SU-DHL-6 (cell line): ENCODE results near the gene GPX4.

ENCODE experiments used
- H2AFZ ChIP-seq: fragments of 200-600 bp; sonication (generic); 2 replicates; pipeline ENCODE4 v1.6.1; 2014; ENCODE audit warnings: low read depth, mild to moderate bottlenecking, moderate library complexity, mixed read lengths, antibody characterized with exemption, low read length; ENCODE audit not compliant: severe bottlenecking
- H3F3A ChIP-seq: fragments of 200-600 bp; shearing (Covaris generic); 2 replicates; pipeline ENCODE4 v1.6.0; 2016; ENCODE audit warnings: antibody characterized with exemption, mild to moderate bottlenecking; ENCODE audit not compliant: insufficient read depth
- H3K27ac ChIP-seq: fragments of 200-600 bp; sonication (generic); 2 replicates; pipeline ENCODE4 v1.5.1; 2016; ENCODE audit warnings: low read depth, mild to moderate bottlenecking, low read length, moderate library complexity, mixed read lengths
- H3K27me3 ChIP-seq: fragments of 200-600 bp; sonication (generic), shearing (Covaris generic); 2 replicates; pipeline ENCODE4 v1.6.0; 2014; ENCODE audit warnings: mild to moderate bottlenecking, low read length
- H3K36me3 ChIP-seq: fragments of 200-600 bp; sonication (generic); 2 replicates; pipeline ENCODE4 v1.6.1; 2014; ENCODE audit warnings: mild to moderate bottlenecking, low read length, mixed read lengths
- H3K4me2 ChIP-seq: fragments of 300-600, 200-600 bp; shearing (Covaris generic), sonication (generic); 2 replicates; pipeline ENCODE4 v1.6.0; 2014; ENCODE audit warnings: low read length, low read depth, mild to moderate bottlenecking; ENCODE audit not compliant: poor library complexity, severe bottlenecking
- H3K4me3 ChIP-seq: fragments of 200-600 bp; sonication (generic); 2 replicates; pipeline ENCODE4 v1.5.1; 2014; ENCODE audit warnings: antibody characterized with exemption, low read length, mild to moderate bottlenecking, mixed read lengths; ENCODE audit not compliant: insufficient read depth, poor library complexity, severe bottlenecking
- H3K79me2 ChIP-seq: fragments of 200-600 bp; sonication (generic); 2 replicates; pipeline ENCODE4 v1.6.1; 2014; ENCODE audit warnings: mild to moderate bottlenecking, low read length, moderate library complexity; ENCODE audit not compliant: insufficient read depth
- H3K9ac ChIP-seq: fragments of 200-600 bp; sonication (generic); 2 replicates; pipeline ENCODE4 v1.7.0; 2014; ENCODE audit warnings: mild to moderate bottlenecking, low read length
- H3K9me2 ChIP-seq: fragments of 200-600 bp; sonication (generic); replicated peaks from 2 replicates; pipeline ENCODE4 v1.6.1; 2014; ENCODE audit warnings: low read length; ENCODE audit not compliant: insufficient read depth
- H3K9me3 ChIP-seq: fragments of 200-600 bp; sonication (generic); 2 replicates; pipeline ENCODE4 v1.6.1; 2014; ENCODE audit warnings: low read length, mixed read lengths; ENCODE audit not compliant: insufficient read depth
- H4K20me1 ChIP-seq: fragments of 200-600 bp; sonication (generic); 2 replicates; pipeline ENCODE4 v1.6.1; 2014; ENCODE audit warnings: low read depth, mild to moderate bottlenecking, antibody characterized with exemption, low read length, moderate library complexity, mixed read lengths
- EZH2phosphoT487 ChIP-seq: fragments of 200-600 bp; sonication (generic), shearing (Covaris generic); conservative IDR thresholded peaks from 2 replicates; pipeline ENCODE4 v1.6.1; 2018; ENCODE audit warnings: mild to moderate bottlenecking, antibody characterized with exemption, low read length, moderate library complexity, mixed read lengths
- TF ChIP-seq, protein P1 (sequence below): fragments of 200-600 bp; sonication (generic); IDR thresholded peaks from one replicate; pipeline ENCODE4 v1.5.1; 2017; ENCODE audit warnings: antibody characterized with exemption, mild to moderate bottlenecking, low read length, moderate library complexity; ENCODE audit not compliant: insufficient read depth, poor library complexity, severe bottlenecking

The GPX4 gene

DNA sequence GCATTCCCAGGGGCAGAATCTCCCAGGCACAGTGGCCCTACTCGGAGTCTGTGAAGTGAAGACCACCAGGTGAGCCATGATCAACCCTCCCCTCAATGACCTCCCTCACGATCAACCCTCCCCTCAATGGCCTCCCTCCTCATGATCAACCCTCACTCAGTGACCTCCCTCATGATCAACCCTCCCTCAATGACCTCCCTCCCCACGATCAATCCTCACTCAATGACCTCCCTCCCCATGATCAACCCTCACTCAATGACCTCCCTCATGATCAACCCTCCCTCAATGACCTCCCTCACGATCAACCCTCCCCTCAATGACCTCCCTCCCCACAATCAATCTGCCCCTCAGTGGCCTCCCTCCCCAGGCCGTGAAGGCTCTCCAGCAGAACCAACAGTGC lies 38.1 kb downstream of the GPX4 start:
- no peak overlapping the region for H3K4me3 ChIP-seq

DNA sequence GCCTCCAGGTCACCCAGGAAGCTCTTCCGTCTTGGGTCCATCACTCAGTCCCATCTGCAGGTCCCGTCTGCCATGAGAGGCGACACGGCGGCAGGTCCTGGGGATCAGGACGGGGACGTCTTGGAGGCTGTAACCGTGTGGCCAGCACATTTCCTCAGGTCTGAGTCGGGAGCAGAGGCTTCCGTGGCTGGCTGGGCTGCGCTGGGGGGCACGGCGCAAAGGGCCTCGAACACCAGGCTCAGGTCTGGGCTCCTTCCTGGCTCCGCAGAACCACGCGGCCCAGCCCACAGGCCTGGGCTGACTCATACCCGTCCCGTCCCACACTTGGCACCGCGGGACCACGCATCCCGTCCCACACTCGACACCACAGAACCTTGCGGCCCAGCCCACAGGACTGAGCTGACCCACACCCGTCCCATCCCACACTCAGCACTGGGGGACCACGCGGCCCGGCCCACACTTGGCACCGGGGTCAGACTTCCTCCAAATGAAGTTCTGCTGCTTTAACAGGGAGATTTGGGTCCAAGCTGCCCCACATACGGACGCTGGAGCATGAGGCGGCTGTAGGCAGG lies 40.1 kb downstream of the GPX4 start:
- no peaks in the 10 kb centered on the region for H3K27me3 ChIP-seq
- no peaks in the 10 kb centered on the region for H3K36me3 ChIP-seq
- H3K9ac ChIP-seq, result no peak overlapping the region
- no peak overlapping the region for H3K4me3 ChIP-seq
- TF ChIP-seq, protein P1, sequence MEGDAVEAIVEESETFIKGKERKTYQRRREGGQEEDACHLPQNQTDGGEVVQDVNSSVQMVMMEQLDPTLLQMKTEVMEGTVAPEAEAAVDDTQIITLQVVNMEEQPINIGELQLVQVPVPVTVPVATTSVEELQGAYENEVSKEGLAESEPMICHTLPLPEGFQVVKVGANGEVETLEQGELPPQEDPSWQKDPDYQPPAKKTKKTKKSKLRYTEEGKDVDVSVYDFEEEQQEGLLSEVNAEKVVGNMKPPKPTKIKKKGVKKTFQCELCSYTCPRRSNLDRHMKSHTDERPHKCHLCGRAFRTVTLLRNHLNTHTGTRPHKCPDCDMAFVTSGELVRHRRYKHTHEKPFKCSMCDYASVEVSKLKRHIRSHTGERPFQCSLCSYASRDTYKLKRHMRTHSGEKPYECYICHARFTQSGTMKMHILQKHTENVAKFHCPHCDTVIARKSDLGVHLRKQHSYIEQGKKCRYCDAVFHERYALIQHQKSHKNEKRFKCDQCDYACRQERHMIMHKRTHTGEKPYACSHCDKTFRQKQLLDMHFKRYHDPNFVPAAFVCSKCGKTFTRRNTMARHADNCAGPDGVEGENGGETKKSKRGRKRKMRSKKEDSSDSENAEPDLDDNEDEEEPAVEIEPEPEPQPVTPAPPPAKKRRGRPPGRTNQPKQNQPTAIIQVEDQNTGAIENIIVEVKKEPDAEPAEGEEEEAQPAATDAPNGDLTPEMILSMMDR, result no peak
- no peak for TF ChIP-seq EZH2phosphoT487
- no peaks in the 10 kb centered on the region for H3K79me2 ChIP-seq
- no peak overlapping the region for H2AFZ ChIP-seq
- no peak overlapping the region for H3K27ac ChIP-seq
- no peak overlapping the region for H3K4me2 ChIP-seq
- no peaks in the 10 kb centered on the region for H4K20me1 ChIP-seq
- no peaks in the 10 kb centered on the region for H3K9me3 ChIP-seq
- no peaks in the 10 kb centered on the region for H3F3A ChIP-seq
- H3K9me2 ChIP-seq, result no peaks in the 10 kb centered on the region

More for the DNA sequence above, 38.1 kb downstream of the GPX4 start:
- no peaks in the 10 kb centered on the region for H3K36me3 ChIP-seq
- H3K27me3 ChIP-seq, result no peaks in the 10 kb centered on the region
- H3K4me2 ChIP-seq, result no peak overlapping the region
- H3K9me2 ChIP-seq, result no peaks in the 10 kb centered on the region
- TF ChIP-seq, protein P1, result no peak
- TF ChIP-seq EZH2phosphoT487, result no peak
- H3K79me2 ChIP-seq, result no peaks in the 10 kb centered on the region
- no peaks in the 10 kb centered on the region for H3F3A ChIP-seq
- H3K9me3 ChIP-seq, result no peaks in the 10 kb centered on the region
- no peak overlapping the region for H3K9ac ChIP-seq
- H2AFZ ChIP-seq, result no peak overlapping the region
- H3K27ac ChIP-seq, result no peak overlapping the region
- no peaks in the 10 kb centered on the region for H4K20me1 ChIP-seq

DNA sequence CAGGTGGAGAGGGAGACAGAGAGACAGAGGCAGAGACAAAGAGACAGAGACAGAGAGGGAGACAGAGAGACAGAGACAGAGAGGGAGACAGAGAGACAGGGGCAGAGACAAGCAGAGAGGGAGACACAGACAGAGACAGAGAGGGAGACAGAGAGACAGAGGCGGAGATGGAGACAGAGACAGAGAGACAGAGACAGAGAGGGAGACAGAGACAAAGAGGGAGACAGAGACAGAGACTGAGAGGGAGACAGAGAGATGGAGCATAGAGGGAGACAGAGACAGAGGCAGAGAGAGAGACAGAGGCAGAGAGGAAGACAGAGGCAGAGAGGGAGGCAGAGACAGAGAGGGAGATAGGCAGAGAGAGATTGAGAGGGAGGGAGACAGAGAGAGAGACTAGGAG lies 40.9 kb downstream of the GPX4 start:
- no peaks in the 10 kb centered on the region for H3K9me3 ChIP-seq
- H3K27ac ChIP-seq, result no peak overlapping the region
- H3K9me2 ChIP-seq, result no peaks in the 10 kb centered on the region
- no peaks in the 10 kb centered on the region for H3K79me2 ChIP-seq
- no peak overlapping the region for H3K4me2 ChIP-seq
- TF ChIP-seq EZH2phosphoT487, result no peak
- TF ChIP-seq, protein P1, result no peak
- H3K9ac ChIP-seq, result no peak overlapping the region
- no peak overlapping the region for H2AFZ ChIP-seq
- no peaks in the 10 kb centered on the region for H3F3A ChIP-seq
- no peaks in the 10 kb centered on the region for H3K36me3 ChIP-seq
- H3K4me3 ChIP-seq, result no peak overlapping the region
- H3K27me3 ChIP-seq, result no peaks in the 10 kb centered on the region
- H4K20me1 ChIP-seq, result no peaks in the 10 kb centered on the region
